Measurements from ENCODE around the gene IRF8.

Gene IRF8

GRCh38 chr16:85913141-85913601 is 14.2 kb downstream of the IRF8 start:
- DNase-seq (ENCODE audit: low spot score), result no peak
- FAIRE-seq, result no peak

- FAIRE-seq, result no peak
Measured at GRCh38 chr16:85913688-85914422, 14.9 kb downstream of the IRF8 start.

GRCh38 chr16:85914423-85914794 is 15.4 kb downstream of the IRF8 start:
- no peak for DNase-seq (ENCODE audit: low spot score)
- no peak for FAIRE-seq

More at GRCh38 chr16:85913688-85914422, 14.9 kb downstream of the IRF8 start:
- DNase-seq (ENCODE audit: low spot score), result peak; percentile 49

GRCh38 chr16:85915125-85915845 is 16.3 kb downstream of the IRF8 start:
- DNase-seq (ENCODE audit: low spot score) (no peak), FAIRE-seq (no peak)

GRCh38 chr16:85916141-85916890 is 17.4 kb downstream of the IRF8 start:
- DNase-seq (ENCODE audit: low spot score) (peak; percentile 16), FAIRE-seq (no peak)

GRCh38 chr16:85917012-85917411 is 18.1 kb downstream of the IRF8 start:
- no peak for FAIRE-seq
- no peak for DNase-seq (ENCODE audit: low spot score)

GRCh38 chr16:85917959-85918358 is 19.0 kb downstream of the IRF8 start:
- FAIRE-seq (no peak), DNase-seq (ENCODE audit: low spot score) (peak; percentile 36)

GRCh38 chr16:85918436-85918835 is 19.5 kb downstream of the IRF8 start:
- DNase-seq (ENCODE audit: low spot score) (no peak), FAIRE-seq (no peak)

GRCh38 chr16:85919271-85920267 is 20.6 kb downstream of the IRF8 start:
- DNase-seq (ENCODE audit: low spot score) (no peak), FAIRE-seq (no peak)

- no peak for FAIRE-seq
Measured at GRCh38 chr16:85921026-85921425, 22.1 kb downstream of the IRF8 start.

GRCh38 chr16:85923153-85924021 is 24.4 kb downstream of the IRF8 start:
- no peak for FAIRE-seq
- DNase-seq (ENCODE audit: low spot score), result no peak

More at GRCh38 chr16:85921026-85921425, 22.1 kb downstream of the IRF8 start:
- DNase-seq (ENCODE audit: low spot score), result no peak

GRCh38 chr16:85924675-85925074 is 25.7 kb downstream of the IRF8 start:
- no peak for DNase-seq (ENCODE audit: low spot score)
- FAIRE-seq, result no peak

- no peak for FAIRE-seq
Measured at GRCh38 chr16:85926370-85926769, 27.4 kb downstream of the IRF8 start.

GRCh38 chr16:85927371-85927770 is 28.4 kb downstream of the IRF8 start:
- DNase-seq (ENCODE audit: low spot score) (no peak), FAIRE-seq (no peak)

More at GRCh38 chr16:85926370-85926769, 27.4 kb downstream of the IRF8 start:
- no peak for DNase-seq (ENCODE audit: low spot score)

GRCh38 chr16:85927959-85928358 is 29.0 kb downstream of the IRF8 start:
- FAIRE-seq, result no peak
- DNase-seq (ENCODE audit: low spot score), result no peak

- FAIRE-seq (no peak), DNase-seq (ENCODE audit: low spot score) (no peak)
Measured at GRCh38 chr16:85928401-85928820, 29.4 kb downstream of the IRF8 start.

GRCh38 chr16:85929259-85929721 is 30.3 kb downstream of the IRF8 start:
- DNase-seq (ENCODE audit: low spot score) (peak; percentile 60), FAIRE-seq (no peak)

- no peak for FAIRE-seq
- no peak for DNase-seq (ENCODE audit: low spot score)
Measured at GRCh38 chr16:85930301-85930700, 31.3 kb downstream of the IRF8 start.

- DNase-seq (ENCODE audit: low spot score) (no peak), FAIRE-seq (no peak)
Measured at GRCh38 chr16:85931596-85932402, 32.8 kb downstream of the IRF8 start.
